ENCODE measurements around the gene ANKRD22.

ANKRD22 gene

GRCh38 chr10:88830643-88831268, 20.9 kb downstream of the ANKRD22 start:
- no peak for TF ChIP-seq ARNTL (CRISPR knock-in tag; IDR thresholded peaks at IDR 0.05; ENCODE audit: borderline replicate concordance, low read depth)
- no peak for TF ChIP-seq ISL1 (CRISPR knock-in tag; IDR thresholded peaks at IDR 0.05)
- TF ChIP-seq PPARA (CRISPR knock-in tag; IDR thresholded peaks at IDR 0.05; ENCODE audit: borderline replicate concordance), result no peak
- no peak for TF ChIP-seq TCF4 (CRISPR knock-in tag; IDR thresholded peaks at IDR 0.05; ENCODE audit: borderline replicate concordance)
- TF ChIP-seq BACH2 (CRISPR knock-in tag; IDR thresholded peaks at IDR 0.05; ENCODE audit: borderline replicate concordance), result no peak
- ATAC-seq, result no peak

GRCh38 chr10:88828310-88828709, 23.3 kb downstream of the ANKRD22 start:
- no peak for TF ChIP-seq PPARA (CRISPR knock-in tag; IDR thresholded peaks at IDR 0.05; ENCODE audit: borderline replicate concordance)
- TF ChIP-seq ARNTL (CRISPR knock-in tag; IDR thresholded peaks at IDR 0.05; ENCODE audit: borderline replicate concordance, low read depth), result no peak
- TF ChIP-seq, protein P1, sequence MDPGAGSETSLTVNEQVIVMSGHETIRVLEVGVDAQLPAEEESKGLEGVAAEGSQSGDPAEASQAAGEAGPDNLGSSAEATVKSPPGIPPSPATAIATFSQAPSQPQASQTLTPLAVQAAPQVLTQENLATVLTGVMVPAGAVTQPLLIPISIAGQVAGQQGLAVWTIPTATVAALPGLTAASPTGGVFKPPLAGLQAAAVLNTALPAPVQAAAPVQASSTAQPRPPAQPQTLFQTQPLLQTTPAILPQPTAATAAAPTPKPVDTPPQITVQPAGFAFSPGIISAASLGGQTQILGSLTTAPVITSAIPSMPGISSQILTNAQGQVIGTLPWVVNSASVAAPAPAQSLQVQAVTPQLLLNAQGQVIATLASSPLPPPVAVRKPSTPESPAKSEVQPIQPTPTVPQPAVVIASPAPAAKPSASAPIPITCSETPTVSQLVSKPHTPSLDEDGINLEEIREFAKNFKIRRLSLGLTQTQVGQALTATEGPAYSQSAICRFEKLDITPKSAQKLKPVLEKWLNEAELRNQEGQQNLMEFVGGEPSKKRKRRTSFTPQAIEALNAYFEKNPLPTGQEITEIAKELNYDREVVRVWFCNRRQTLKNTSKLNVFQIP (CRISPR knock-in tag; IDR thresholded peaks at IDR 0.05; ENCODE audit: borderline replicate concordance, low read depth), result no peak
- TF ChIP-seq PATZ1 (CRISPR knock-in tag; IDR thresholded peaks at IDR 0.05; ENCODE audit: borderline replicate concordance), result no peak
- no peak for TF ChIP-seq GLIS3 (CRISPR knock-in tag; IDR thresholded peaks at IDR 0.05)
- TF ChIP-seq TOX (CRISPR knock-in tag; IDR thresholded peaks at IDR 0.05; ENCODE audit: borderline replicate concordance), result no peak
- TF ChIP-seq, protein P2, sequence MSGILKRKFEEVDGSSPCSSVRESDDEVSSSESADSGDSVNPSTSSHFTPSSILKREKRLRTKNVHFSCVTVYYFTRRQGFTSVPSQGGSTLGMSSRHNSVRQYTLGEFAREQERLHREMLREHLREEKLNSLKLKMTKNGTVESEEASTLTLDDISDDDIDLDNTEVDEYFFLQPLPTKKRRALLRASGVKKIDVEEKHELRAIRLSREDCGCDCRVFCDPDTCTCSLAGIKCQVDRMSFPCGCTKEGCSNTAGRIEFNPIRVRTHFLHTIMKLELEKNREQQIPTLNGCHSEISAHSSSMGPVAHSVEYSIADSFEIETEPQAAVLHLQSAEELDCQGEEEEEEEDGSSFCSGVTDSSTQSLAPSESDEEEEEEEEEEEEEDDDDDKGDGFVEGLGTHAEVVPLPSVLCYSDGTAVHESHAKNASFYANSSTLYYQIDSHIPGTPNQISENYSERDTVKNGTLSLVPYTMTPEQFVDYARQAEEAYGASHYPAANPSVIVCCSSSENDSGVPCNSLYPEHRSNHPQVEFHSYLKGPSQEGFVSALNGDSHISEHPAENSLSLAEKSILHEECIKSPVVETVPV (CRISPR knock-in tag; IDR thresholded peaks at IDR 0.05), result no peak
- TF ChIP-seq, protein P3, sequence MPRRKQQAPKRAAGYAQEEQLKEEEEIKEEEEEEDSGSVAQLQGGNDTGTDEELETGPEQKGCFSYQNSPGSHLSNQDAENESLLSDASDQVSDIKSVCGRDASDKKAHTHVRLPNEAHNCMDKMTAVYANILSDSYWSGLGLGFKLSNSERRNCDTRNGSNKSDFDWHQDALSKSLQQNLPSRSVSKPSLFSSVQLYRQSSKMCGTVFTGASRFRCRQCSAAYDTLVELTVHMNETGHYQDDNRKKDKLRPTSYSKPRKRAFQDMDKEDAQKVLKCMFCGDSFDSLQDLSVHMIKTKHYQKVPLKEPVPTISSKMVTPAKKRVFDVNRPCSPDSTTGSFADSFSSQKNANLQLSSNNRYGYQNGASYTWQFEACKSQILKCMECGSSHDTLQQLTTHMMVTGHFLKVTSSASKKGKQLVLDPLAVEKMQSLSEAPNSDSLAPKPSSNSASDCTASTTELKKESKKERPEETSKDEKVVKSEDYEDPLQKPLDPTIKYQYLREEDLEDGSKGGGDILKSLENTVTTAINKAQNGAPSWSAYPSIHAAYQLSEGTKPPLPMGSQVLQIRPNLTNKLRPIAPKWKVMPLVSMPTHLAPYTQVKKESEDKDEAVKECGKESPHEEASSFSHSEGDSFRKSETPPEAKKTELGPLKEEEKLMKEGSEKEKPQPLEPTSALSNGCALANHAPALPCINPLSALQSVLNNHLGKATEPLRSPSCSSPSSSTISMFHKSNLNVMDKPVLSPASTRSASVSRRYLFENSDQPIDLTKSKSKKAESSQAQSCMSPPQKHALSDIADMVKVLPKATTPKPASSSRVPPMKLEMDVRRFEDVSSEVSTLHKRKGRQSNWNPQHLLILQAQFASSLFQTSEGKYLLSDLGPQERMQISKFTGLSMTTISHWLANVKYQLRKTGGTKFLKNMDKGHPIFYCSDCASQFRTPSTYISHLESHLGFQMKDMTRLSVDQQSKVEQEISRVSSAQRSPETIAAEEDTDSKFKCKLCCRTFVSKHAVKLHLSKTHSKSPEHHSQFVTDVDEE (CRISPR knock-in tag; IDR thresholded peaks at IDR 0.05), result no peak
- no peak for TF ChIP-seq TCF4 (CRISPR knock-in tag; IDR thresholded peaks at IDR 0.05; ENCODE audit: borderline replicate concordance)
- no peak for TF ChIP-seq ZNF8 (CRISPR knock-in tag; IDR thresholded peaks at IDR 0.05)
- no peak for TF ChIP-seq OSR1 (CRISPR knock-in tag; IDR thresholded peaks at IDR 0.05)
- TF ChIP-seq ZFP30 (CRISPR knock-in tag; IDR thresholded peaks at IDR 0.05), result no peak
- no peak for TF ChIP-seq ZFP3 (CRISPR knock-in tag; IDR thresholded peaks at IDR 0.05)
- no peak for TF ChIP-seq ZNF70 (CRISPR knock-in tag; IDR thresholded peaks at IDR 0.05)
- no peak for TF ChIP-seq BACH2 (CRISPR knock-in tag; IDR thresholded peaks at IDR 0.05; ENCODE audit: borderline replicate concordance)
- TF ChIP-seq CSDC2 (CRISPR knock-in tag; IDR thresholded peaks at IDR 0.05), result no peak
- no peak for TF ChIP-seq ISL1 (CRISPR knock-in tag; IDR thresholded peaks at IDR 0.05)
- TF ChIP-seq ZNF565 (CRISPR knock-in tag; conservative IDR thresholded peaks at IDR 0.05; ENCODE audit: low read depth), result no peak
- no peak for ATAC-seq

- ATAC-seq, result no peak
- TF ChIP-seq ZNF70 (CRISPR knock-in tag; IDR thresholded peaks at IDR 0.05) (no peak), RARB (CRISPR knock-in tag; IDR thresholded peaks at IDR 0.05) (no peak), ZC3H10 (CRISPR knock-in tag; IDR thresholded peaks at IDR 0.05) (no peak), SNAI2 (CRISPR knock-in tag; IDR thresholded peaks at IDR 0.05) (no peak), GLIS3 (CRISPR knock-in tag; IDR thresholded peaks at IDR 0.05) (no peak), ARNTL (CRISPR knock-in tag; IDR thresholded peaks at IDR 0.05; ENCODE audit: borderline replicate concordance, low read depth) (no peak), BACH2 (CRISPR knock-in tag; IDR thresholded peaks at IDR 0.05; ENCODE audit: borderline replicate concordance) (no peak), ISL1 (CRISPR knock-in tag; IDR thresholded peaks at IDR 0.05) (no peak), ZNF8 (CRISPR knock-in tag; IDR thresholded peaks at IDR 0.05) (no peak), CSDC2 (CRISPR knock-in tag; IDR thresholded peaks at IDR 0.05) (no peak), PPARA (CRISPR knock-in tag; IDR thresholded peaks at IDR 0.05; ENCODE audit: borderline replicate concordance) (no peak)
Measured at GRCh38 chr10:88827671-88828070, 24.0 kb downstream of the ANKRD22 start.

Measured in SK-N-SH treated with all-trans-retinoic acid at 6 μM for 48 hours (cell line).